22Rv1 (cell line): Measurements from ENCODE around the gene SEC22C.
"Not testable (repeated sequence)": the region's sequence is repeated elsewhere in the genome, so short reads cannot be mapped to it uniquely, and the experiment has no call there.

Source experiments
- H3K27ac ChIP-seq: fragments of 450-650 bp; 2 replicates; pipeline ENCODE4 v1.5.1; 2017
- CTCF ChIP-seq: fragments of 450-650 bp; IDR thresholded peaks from 2 replicates; pipeline ENCODE4 v1.5.1; 2017; ENCODE audit warnings: mild to moderate bottlenecking
- ZFX ChIP-seq: fragments of 450-650 bp; IDR thresholded peaks from 2 replicates; pipeline ENCODE4 v1.6.1; 2017; ENCODE audit warnings: antibody characterized with exemption, borderline replicate concordance

The SEC22C gene

GRCh38 chr3:42591811-42592210 is 10.0 kb upstream of the SEC22C start:
- no peak for TF ChIP-seq ZFX
- TF ChIP-seq CTCF: no peak
- H3K27ac ChIP-seq: peak overlapping the region; percentile 94

GRCh38 chr3:42590989-42591756 is 9.4 kb upstream of the SEC22C start:
- TF ChIP-seq CTCF (no peak), ZFX (no peak)
- H3K27ac ChIP-seq: peak overlapping the region; percentile 94

GRCh38 chr3:42589382-42590109 is 7.8 kb upstream of the SEC22C start:
- TF ChIP-seq CTCF (no peak), ZFX (no peak)
- H3K27ac ChIP-seq: peak overlapping the region; percentile 94

GRCh38 chr3:42588625-42589024 is 6.9 kb upstream of the SEC22C start:
- TF ChIP-seq CTCF (no peak), ZFX (no peak)

GRCh38 chr3:42582474-42583070 is 805 bp upstream of the SEC22C start:
- H3K27ac ChIP-seq: peak overlapping the region; percentile 92
- TF ChIP-seq CTCF (no peak; the same call in none of the 2 replicates), ZFX (no peak)

More at GRCh38 chr3:42588625-42589024, 6.9 kb upstream of the SEC22C start:
- peak overlapping the region; percentile 94 for H3K27ac ChIP-seq

- TF ChIP-seq CTCF (no peak), ZFX (no peak)
- peak overlapping the region; percentile 92 for H3K27ac ChIP-seq
Observed at GRCh38 chr3:42581400-42581708, 413 bp downstream of the SEC22C start.

- H3K27ac ChIP-seq: not testable (repeated sequence)
Observed at GRCh38 chr3:42579346-42579745, 2.4 kb downstream of the SEC22C start.
